ENCODE results near the gene ARHGAP24. TPM values are rescaled to one million over a fixed set of nuclear protein-coding genes. Genes with fewer than 3 reads are reported as not detected.

Gene ARHGAP24
- polyA plus RNA-seq, 3 donors = 12.5 to 32.0 (median 18.8) TPM

DNA sequence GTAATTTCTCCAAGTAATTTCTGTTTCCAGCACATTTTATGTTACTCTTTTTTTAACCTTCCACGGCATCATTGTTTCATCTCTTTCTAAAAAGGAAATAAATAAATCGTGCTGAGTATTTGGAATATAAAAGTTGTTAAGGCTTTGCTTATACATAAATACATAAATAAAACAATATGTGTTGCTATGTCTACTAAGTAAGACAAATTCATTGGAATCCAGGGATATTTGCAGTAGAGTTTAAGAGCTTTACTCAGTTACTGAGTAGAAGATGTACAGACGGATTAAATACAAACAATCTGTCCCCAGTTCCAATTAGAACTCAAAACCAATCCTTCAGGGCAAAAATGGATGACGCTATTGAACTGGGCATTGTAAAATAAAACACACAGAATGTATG lies 1.4 kb downstream of the ARHGAP24 start:
- peak overlapping the region; percentile 48 to 85 for H3K4me3 Mint-ChIP-seq
- peaks cover 0 to 2% of the 10 kb centered on the region in 2 donors for H3K27me3 ChIP-seq (ENCODE audit: control insufficient read depth in 2 of 2, insufficient read depth in 2 of 2, low read length in 2 of 2)
- H3K36me3 ChIP-seq (replicated peaks in 1 of 2; ENCODE audit: control insufficient read depth in 1 of 2, insufficient read depth in 2 of 2, low read length in 2 of 2) = no peaks in the 10 kb centered on the region
- H3K4me3 ChIP-seq (replicated peaks in 1 of 3; ENCODE audit: low read depth in 2 of 3, low read length in 3 of 3) = peak overlapping the region in 2 of 3 experiments; percentile 7 to 91
- no peak overlapping the region for H3K27ac Mint-ChIP-seq
- TF ChIP-seq, protein P1, sequence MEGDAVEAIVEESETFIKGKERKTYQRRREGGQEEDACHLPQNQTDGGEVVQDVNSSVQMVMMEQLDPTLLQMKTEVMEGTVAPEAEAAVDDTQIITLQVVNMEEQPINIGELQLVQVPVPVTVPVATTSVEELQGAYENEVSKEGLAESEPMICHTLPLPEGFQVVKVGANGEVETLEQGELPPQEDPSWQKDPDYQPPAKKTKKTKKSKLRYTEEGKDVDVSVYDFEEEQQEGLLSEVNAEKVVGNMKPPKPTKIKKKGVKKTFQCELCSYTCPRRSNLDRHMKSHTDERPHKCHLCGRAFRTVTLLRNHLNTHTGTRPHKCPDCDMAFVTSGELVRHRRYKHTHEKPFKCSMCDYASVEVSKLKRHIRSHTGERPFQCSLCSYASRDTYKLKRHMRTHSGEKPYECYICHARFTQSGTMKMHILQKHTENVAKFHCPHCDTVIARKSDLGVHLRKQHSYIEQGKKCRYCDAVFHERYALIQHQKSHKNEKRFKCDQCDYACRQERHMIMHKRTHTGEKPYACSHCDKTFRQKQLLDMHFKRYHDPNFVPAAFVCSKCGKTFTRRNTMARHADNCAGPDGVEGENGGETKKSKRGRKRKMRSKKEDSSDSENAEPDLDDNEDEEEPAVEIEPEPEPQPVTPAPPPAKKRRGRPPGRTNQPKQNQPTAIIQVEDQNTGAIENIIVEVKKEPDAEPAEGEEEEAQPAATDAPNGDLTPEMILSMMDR (IDR thresholded peaks at IDR 0.05) = no peak
- H3K4me1 ChIP-seq (ENCODE audit: control insufficient read depth in 1 of 2, insufficient read depth in 2 of 2, low read length in 2 of 2) = peaks cover 26 to 43% of the 10 kb centered on the region in 2 donors
- peaks cover 0 to 3% (median 0%) of the 10 kb centered on the region in 7 donors for H3K9me3 Mint-ChIP-seq
- H4K20me1 ChIP-seq (ENCODE audit: insufficient read depth, low read length) = peaks cover 39% of the 10 kb centered on the region
- H3K4me1 Mint-ChIP-seq = peaks cover 45% of the 10 kb centered on the region
- H2AFZ ChIP-seq (ENCODE audit: insufficient read depth, low read depth, low read length, poor library complexity, severe bottlenecking) = peak overlapping the region; percentile 19
- H3K79me2 ChIP-seq (ENCODE audit: insufficient read depth, low read length) = peaks cover 55% of the 10 kb centered on the region
- DNase-seq = no peak
- 80% methylated on average over 1 of the region's 4 CpGs for WGBS (ENCODE audit: insufficient coverage)
- H3K27ac ChIP-seq (ENCODE audit: low read depth in 1 of 2, low read length in 2 of 2) = peak overlapping the region in 1 of 2 donors; percentile 10
- H3K9ac ChIP-seq (ENCODE audit: insufficient read depth, low read length, poor library complexity, severe bottlenecking) = no peak overlapping the region
- intact Hi-C loops (cut with micrococcal nuclease) = loop anchor here in 1 of 2 donors (10.0 kb wide), 1 partner anchor 258 kb away; no protein-coding TSS in a partner anchor
- H3K36me3 Mint-ChIP-seq = peaks cover 9 to 24% of the 10 kb centered on the region in 2 donors
- H3K27me3 Mint-ChIP-seq (ENCODE audit: low read depth in 3 of 3) = peaks cover 8 to 14% (median 9%) of the 10 kb centered on the region in 3 donors
- H3K4me2 ChIP-seq (replicated peaks; ENCODE audit: extremely low read depth, low read length, poor library complexity, severe bottlenecking) = peak overlapping the region; percentile 86
- H3K9me3 ChIP-seq (replicated peaks in 1 of 2; ENCODE audit: control insufficient read depth in 1 of 2, insufficient read depth in 1 of 2, low read length in 2 of 2) = no peaks in the 10 kb centered on the region

DNA sequence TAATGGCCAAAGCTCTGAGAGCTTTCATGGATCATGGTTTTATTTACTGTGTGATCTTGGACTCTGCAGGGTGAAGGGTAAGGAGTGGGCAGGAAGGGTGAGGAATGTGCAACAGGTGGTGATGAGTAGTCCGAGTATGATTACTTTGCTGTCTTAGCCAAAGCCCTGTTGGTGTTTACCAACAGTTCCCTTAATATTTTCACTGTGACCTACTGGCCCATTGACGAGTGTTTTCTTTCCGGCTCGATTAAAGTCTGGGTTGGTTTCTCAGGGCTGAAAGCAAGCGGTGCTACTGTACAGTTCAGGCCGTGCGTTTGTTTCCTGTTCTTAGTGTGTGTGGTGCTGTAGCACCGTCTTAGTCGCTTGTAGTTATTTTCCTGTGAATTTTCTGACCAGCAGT lies 2.6 kb downstream of the ARHGAP24 start:
- Mint-ChIP-seq H3K4me3 (peak overlapping the region in 1 of 2 donors; percentile 85), H3K36me3 (peaks cover 11 to 26% of the 10 kb centered on the region in 2 donors), H3K4me1 (peaks cover 56% of the 10 kb centered on the region), H3K27ac (no peak overlapping the region), H3K27me3 (ENCODE audit: low read depth in 3 of 3) (peaks cover 8 to 17% (median 9%) of the 10 kb centered on the region in 3 donors), H3K9me3 (peaks cover 0 to 3% (median 0%) of the 10 kb centered on the region in 7 donors)
- Histone ChIP-seq H3K4me2 (replicated peaks; ENCODE audit: extremely low read depth, low read length, poor library complexity, severe bottlenecking) (peak overlapping the region; percentile 86), H3K4me3 (replicated peaks in 1 of 3; ENCODE audit: low read depth in 2 of 3, low read length in 3 of 3) (peak overlapping the region in 1 of 3 experiments; percentile 91), H3K4me1 (ENCODE audit: control insufficient read depth in 1 of 2, insufficient read depth in 2 of 2, low read length in 2 of 2) (peaks cover 37 to 54% of the 10 kb centered on the region in 2 donors), H3K27me3 (ENCODE audit: control insufficient read depth in 2 of 2, insufficient read depth in 2 of 2, low read length in 2 of 2) (peaks cover 0 to 2% of the 10 kb centered on the region in 2 donors), H3K9me3 (replicated peaks in 1 of 2; ENCODE audit: control insufficient read depth in 1 of 2, insufficient read depth in 1 of 2, low read length in 2 of 2) (no peaks in the 10 kb centered on the region), H2AFZ (ENCODE audit: insufficient read depth, low read depth, low read length, poor library complexity, severe bottlenecking) (no peak overlapping the region), H3K79me2 (ENCODE audit: insufficient read depth, low read length) (peaks cover 65% of the 10 kb centered on the region), H3K9ac (ENCODE audit: insufficient read depth, low read length, poor library complexity, severe bottlenecking) (no peak overlapping the region), H4K20me1 (ENCODE audit: insufficient read depth, low read length) (peaks cover 49% of the 10 kb centered on the region), H3K27ac (ENCODE audit: low read depth in 1 of 2, low read length in 2 of 2) (no peak overlapping the region), H3K36me3 (replicated peaks in 1 of 2; ENCODE audit: control insufficient read depth in 1 of 2, insufficient read depth in 2 of 2, low read length in 2 of 2) (no peaks in the 10 kb centered on the region)
- WGBS (ENCODE audit: insufficient coverage) = 93% methylated on average over 8 of the region's 9 CpGs
- TF ChIP-seq, protein P1 (IDR thresholded peaks at IDR 0.05) = no peak
- intact Hi-C loops (cut with micrococcal nuclease) = loop anchor here in 1 of 2 donors (10.0 kb wide), 1 partner anchor 257 kb away; no protein-coding TSS in a partner anchor
- DNase-seq = no peak

Measured in CD14-positive monocyte (primary cell).